B cell (primary cell): ENCODE data around the gene LRP1-AS. TPM values are rescaled to one million over a fixed set of nuclear protein-coding genes. Genes with fewer than 3 reads are reported as not detected.

Experiments used
- ATAC-seq: fragments of 200-7000 bp; cut with Tn5 transposase; one replicate; pipeline ENCODE4 v1.10.0; 2021; ENCODE audit warnings: low read depth, mild to moderate bottlenecking, moderate number of reproducible peaks, moderate library complexity
- CTCF ChIA-PET: fragments of 350-600 bp; sonication (Branson Sonifier 250); formaldehyde crosslinking; loops from one replicate; lab custom pipeline; 2021; ENCODE audit warnings: antibody characterized with exemption, inconsistent platforms; lab: Charles Lee
- POLR2A ChIA-PET: fragments of 350-600 bp; sonication (Branson Sonifier 250); formaldehyde crosslinking; loops from one replicate; lab custom pipeline; 2021; ENCODE audit warnings: antibody characterized with exemption; lab: Charles Lee
- DNase-seq: peaks from one replicate; pipeline ENCODE4 v3.0.0; 2013
- H2AFZ ChIP-seq: 2 replicates; pipeline ENCODE4 v1.6.1; 2012; ENCODE audit warnings: mild to moderate bottlenecking, low read depth, low read length; ENCODE audit not compliant: insufficient read depth, poor library complexity, severe bottlenecking
- H3K27ac ChIP-seq, 2 donors: 1 replicate in 1 of 2; 2 replicates in 1 of 2; pipeline ENCODE4 v1.5.1; 2012 to 2013; ENCODE audit warnings: low read length in 2 of 2, mild to moderate bottlenecking in 2 of 2, moderate library complexity in 1 of 2
- H3K27me3 ChIP-seq, 4 experiments: fragments of 200-600 bp in 1 of 4; sonication (generic) in 1 of 4; replicated peaks in 1 of 4; 1 replicate in 2 of 4; 2 replicates in 2 of 4; pipeline versions ENCODE4 v1.6.1 to v1.7.0; 2013 to 2016; ENCODE audit warnings: low read length in 3 of 4, mild to moderate bottlenecking in 2 of 4, mixed read lengths in 1 of 4, moderate library complexity in 1 of 4; ENCODE audit not compliant: insufficient read depth in 4 of 4, control insufficient read depth in 3 of 4; ENCODE audit errors: control extremely low read depth in 1 of 4
- H3K36me3 ChIP-seq, 2 experiments: replicated peaks in 1 of 2; 1 replicate in 1 of 2; 2 replicates in 1 of 2; pipeline versions ENCODE4 v1.6.1 to v1.7.1; 2013; ENCODE audit warnings: low read length in 1 of 2; ENCODE audit not compliant: insufficient read depth in 2 of 2, control insufficient read depth in 1 of 2; ENCODE audit errors: control extremely low read depth in 1 of 2, extremely low read depth in 1 of 2
- H3K4me1 ChIP-seq, 2 donors: fragments of 200-600 bp in 1 of 2; sonication (generic) in 1 of 2; 1 replicate in 1 of 2; 2 replicates in 1 of 2; pipeline versions ENCODE4 v1.5.1 to v1.6.1; 2013 to 2017; ENCODE audit warnings: low read length in 2 of 2; ENCODE audit not compliant: control insufficient read depth in 2 of 2, insufficient read depth in 2 of 2
- H3K4me2 ChIP-seq: replicated peaks from 2 replicates; pipeline ENCODE3; 2012; ENCODE audit warnings: mild to moderate bottlenecking, low read depth, low read length; ENCODE audit not compliant: poor library complexity, severe bottlenecking
- H3K4me3 ChIP-seq, 5 experiments: fragments of 200-600 bp in 1 of 5; sonication (generic) in 1 of 5; 1 replicate in 3 of 5; 2 replicates in 2 of 5; pipeline versions ENCODE4 v1.5.1 to v1.7.0; 2011 to 2016; ENCODE audit warnings: low read length in 4 of 5, mild to moderate bottlenecking in 4 of 5, low read depth in 2 of 5, control low read depth in 1 of 5, moderate library complexity in 1 of 5; ENCODE audit not compliant: insufficient read depth in 1 of 5; ENCODE audit errors: control extremely low read depth in 1 of 5, extremely low read depth in 1 of 5
- H3K79me2 ChIP-seq: fragments of 200-600 bp; sonication (generic); one replicate; pipeline ENCODE4 v1.6.0; 2016; ENCODE audit warnings: low read length; ENCODE audit not compliant: control insufficient read depth, insufficient read depth
- H3K9ac ChIP-seq: fragments of 200-600 bp; sonication (generic); 2 replicates; pipeline ENCODE4 v1.6.1; 2017; ENCODE audit warnings: mild to moderate bottlenecking, low read length, moderate library complexity
- H3K9me3 ChIP-seq, 3 donors: one replicate each; pipeline versions ENCODE4 v1.6.1 to v1.7.1; 2013; ENCODE audit warnings: low read length in 2 of 3; ENCODE audit not compliant: control insufficient read depth in 2 of 3, insufficient read depth in 1 of 3; ENCODE audit errors: control extremely low read depth in 1 of 3
- H4K20me1 ChIP-seq: 2 replicates; pipeline ENCODE4 v1.6.0; 2012; ENCODE audit warnings: mild to moderate bottlenecking, low read length; ENCODE audit not compliant: insufficient read depth, control insufficient read depth, poor library complexity, severe bottlenecking
- H3K27ac Mint-ChIP-seq: one replicate; pipeline ENCODE4 v1.8.0; 2021; ENCODE audit warnings: mixed read lengths
- H3K27me3 Mint-ChIP-seq: one replicate; pipeline ENCODE4 v1.8.0; 2021; ENCODE audit warnings: mixed read lengths
- H3K4me1 Mint-ChIP-seq: one replicate; pipeline ENCODE4 v1.8.0; 2021; ENCODE audit warnings: mixed read lengths
- H3K4me3 Mint-ChIP-seq: one replicate; pipeline ENCODE4 v1.8.0; 2021; ENCODE audit warnings: mixed read lengths
- H3K9me3 Mint-ChIP-seq: one replicate; pipeline ENCODE4 v1.8.0; 2022; ENCODE audit warnings: mixed read lengths; ENCODE audit not compliant: insufficient read depth
- EZH2 ChIP-seq: IDR thresholded peaks from 2 replicates; pipeline ENCODE4 v1.6.1; 2012; ENCODE audit warnings: borderline replicate concordance, low read depth, mild to moderate bottlenecking, moderate library complexity, low read length; ENCODE audit not compliant: insufficient read depth, poor library complexity, severe bottlenecking
- WGBS: methylation state at CpG from one replicate; pipeline ENCODE4 v1.1.5; 2013; ENCODE audit warnings: missing lambda C conversion rate; ENCODE audit not compliant: insufficient coverage; 5-methylcytosine and 5-hydroxymethylcytosine counted together
- intact Hi-C: fragments of 100-400 bp; cut with micrococcal nuclease; formaldehyde crosslinking; loops from one replicate; pipeline ENCODE4 v1.10.0; 2022
- polyA plus RNA-seq: library from polyadenylated mRNA; depleted of rRNA; stranded (reverse); fragments of >200 nt; gene quantifications from 2 replicates; pipeline ENCODE4 v1.2.3, GENCODE V29; 2012
- total RNA-seq, 2 donors: library from RNA; stranded (reverse); fragments of 120-200 nt in 1 of 2; gene quantifications; 1 replicate in 1 of 2; 2 replicates in 1 of 2; pipeline versions ENCODE4 v1.2.3 to v1.2.4, GENCODE V29; 2013 to 2022
- TF ChIP-seq, protein P1 (sequence below): fragments of 200-600 bp; IDR thresholded peaks from one replicate; pipeline ENCODE4 v1.8.0; 2022; ENCODE audit warnings: antibody characterized with exemption, mild to moderate bottlenecking

The LRP1-AS gene
- total and polyA plus RNA-seq, 2 donors (not counting 1 experiment from before 2014, with no cell fraction given) = not detected

- ATAC-seq (no peak), DNase-seq (no peak)
- Histone ChIP-seq H4K20me1 (no peaks in the 10 kb centered on the region), H3K4me3 (no peak overlapping the region), H3K4me2 (no peak overlapping the region), H3K27ac (no peak overlapping the region), H3K9me3 (peaks cover 0 to 3% (median 0%) of the 10 kb centered on the region in 3 donors), H2AFZ (no peak overlapping the region), H3K9ac (no peak overlapping the region), H3K79me2 (no peaks in the 10 kb centered on the region), H3K27me3 (no peaks in the 10 kb centered on the region), H3K4me1 (peaks cover 4 to 14% of the 10 kb centered on the region in 2 donors), H3K36me3 (no peaks in the 10 kb centered on the region)
- CTCF ChIA-PET = interaction anchor here (0.8 to 1.3 kb wide), 2 partner anchors 13 to 27 kb away, joined by 3 to 4 read pairs; no protein-coding TSS in a partner anchor
- Mint-ChIP-seq H3K4me1 (peaks cover 9% of the 10 kb centered on the region), H3K27me3 (peaks cover 9% of the 10 kb centered on the region), H3K4me3 (no peak overlapping the region), H3K27ac (no peak overlapping the region), H3K9me3 (no peaks in the 10 kb centered on the region)
- TF ChIP-seq, protein P1, sequence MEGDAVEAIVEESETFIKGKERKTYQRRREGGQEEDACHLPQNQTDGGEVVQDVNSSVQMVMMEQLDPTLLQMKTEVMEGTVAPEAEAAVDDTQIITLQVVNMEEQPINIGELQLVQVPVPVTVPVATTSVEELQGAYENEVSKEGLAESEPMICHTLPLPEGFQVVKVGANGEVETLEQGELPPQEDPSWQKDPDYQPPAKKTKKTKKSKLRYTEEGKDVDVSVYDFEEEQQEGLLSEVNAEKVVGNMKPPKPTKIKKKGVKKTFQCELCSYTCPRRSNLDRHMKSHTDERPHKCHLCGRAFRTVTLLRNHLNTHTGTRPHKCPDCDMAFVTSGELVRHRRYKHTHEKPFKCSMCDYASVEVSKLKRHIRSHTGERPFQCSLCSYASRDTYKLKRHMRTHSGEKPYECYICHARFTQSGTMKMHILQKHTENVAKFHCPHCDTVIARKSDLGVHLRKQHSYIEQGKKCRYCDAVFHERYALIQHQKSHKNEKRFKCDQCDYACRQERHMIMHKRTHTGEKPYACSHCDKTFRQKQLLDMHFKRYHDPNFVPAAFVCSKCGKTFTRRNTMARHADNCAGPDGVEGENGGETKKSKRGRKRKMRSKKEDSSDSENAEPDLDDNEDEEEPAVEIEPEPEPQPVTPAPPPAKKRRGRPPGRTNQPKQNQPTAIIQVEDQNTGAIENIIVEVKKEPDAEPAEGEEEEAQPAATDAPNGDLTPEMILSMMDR = no peak
- TF ChIP-seq EZH2 = no peak
- POLR2A ChIA-PET = no interaction called here
- intact Hi-C loops = no loop called here
- 22% methylated on average over 1 of the region's 5 CpGs for WGBS
Observed at GRCh38 chr12:57154804-57155434, 7.5 kb upstream of the LRP1-AS start.

- no peak overlapping the region for H2AFZ ChIP-seq
- H4K20me1 ChIP-seq = no peaks in the 10 kb centered on the region
- H3K27ac ChIP-seq = no peak overlapping the region
- H3K4me1 Mint-ChIP-seq = peaks cover 9% of the 10 kb centered on the region
- TF ChIP-seq, protein P1 = no peak
- no peak for TF ChIP-seq EZH2
- peaks cover 0 to 3% (median 0%) of the 10 kb centered on the region in 3 donors for H3K9me3 ChIP-seq
- H3K27me3 Mint-ChIP-seq = peaks cover 9% of the 10 kb centered on the region
- WGBS = 100% methylated on average over 5 of the region's 6 CpGs
- ChIA-PET CTCF (interaction anchor here (0.6 to 1.3 kb wide), 2 partner anchors 28 to 144 kb away, joined by 3 to 4 read pairs; no protein-coding TSS in a partner anchor), POLR2A (no interaction called here)
- H3K27me3 ChIP-seq = no peaks in the 10 kb centered on the region
- intact Hi-C loops = no loop called here
- DNase-seq = no peak
- H3K79me2 ChIP-seq = no peaks in the 10 kb centered on the region
- H3K4me2 ChIP-seq = no peak overlapping the region
- no peaks in the 10 kb centered on the region for H3K36me3 ChIP-seq
- no peak overlapping the region for H3K27ac Mint-ChIP-seq
- no peak overlapping the region for H3K9ac ChIP-seq
- no peak overlapping the region for H3K4me3 ChIP-seq
- ATAC-seq = no peak
- H3K4me3 Mint-ChIP-seq = no peak overlapping the region
- no peaks in the 10 kb centered on the region for H3K9me3 Mint-ChIP-seq
- H3K4me1 ChIP-seq = peaks cover 4 to 14% of the 10 kb centered on the region in 2 donors
Observed at GRCh38 chr12:57154076-57154475, 6.7 kb upstream of the LRP1-AS start.
